Raji (cell line): ENCODE results near the gene APBA1.

ENCODE experiments used
- POLR2A ChIP-seq: IDR thresholded peaks from 2 replicates; pipeline ENCODE4 v1.6.1; 2011; ENCODE audit warnings: low read depth, low read length, control low read depth; ENCODE audit not compliant: insufficient read depth

The APBA1 gene

DNA sequence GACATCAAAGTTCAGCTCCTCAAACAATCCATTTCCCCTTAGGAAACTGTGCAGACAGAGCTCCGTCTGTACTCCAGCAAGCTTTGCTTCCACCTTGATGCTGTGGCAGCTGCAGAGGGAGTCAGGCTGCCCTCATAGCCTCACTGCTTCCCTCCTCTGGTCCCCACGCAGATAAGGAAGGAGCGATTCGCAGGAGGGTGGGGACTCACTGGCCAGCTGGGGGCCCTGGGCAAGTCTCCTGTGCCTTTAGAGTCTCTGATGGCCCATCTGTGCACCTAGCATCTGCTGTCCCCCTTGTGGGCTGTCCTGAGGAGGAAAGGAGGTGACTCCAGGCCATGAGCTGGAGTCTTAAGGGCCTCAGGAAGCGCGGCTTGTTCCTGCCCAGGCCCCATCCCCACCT, 225.7 kb downstream of the APBA1 start:
- no peak for TF ChIP-seq POLR2A

DNA sequence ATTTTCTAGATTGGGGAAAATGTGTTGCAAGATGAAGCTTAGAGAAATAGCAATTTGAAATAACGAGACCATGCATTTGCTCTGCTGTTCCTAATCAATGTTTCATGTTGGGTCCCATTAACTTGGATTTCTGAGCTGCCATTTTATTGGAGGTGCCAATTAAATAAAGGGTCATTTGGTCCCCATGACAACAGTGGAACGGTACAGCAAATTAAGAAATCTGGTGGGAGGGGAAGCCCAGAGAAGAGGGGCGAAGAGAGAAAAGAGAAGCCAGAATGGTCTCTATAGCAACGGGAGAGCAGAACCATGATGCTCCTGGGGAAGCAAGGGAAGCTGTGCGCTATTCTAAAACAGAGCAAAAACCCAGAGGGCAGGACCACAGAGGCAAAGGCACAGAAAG, 226.9 kb downstream of the APBA1 start:
- TF ChIP-seq POLR2A: no peak

DNA sequence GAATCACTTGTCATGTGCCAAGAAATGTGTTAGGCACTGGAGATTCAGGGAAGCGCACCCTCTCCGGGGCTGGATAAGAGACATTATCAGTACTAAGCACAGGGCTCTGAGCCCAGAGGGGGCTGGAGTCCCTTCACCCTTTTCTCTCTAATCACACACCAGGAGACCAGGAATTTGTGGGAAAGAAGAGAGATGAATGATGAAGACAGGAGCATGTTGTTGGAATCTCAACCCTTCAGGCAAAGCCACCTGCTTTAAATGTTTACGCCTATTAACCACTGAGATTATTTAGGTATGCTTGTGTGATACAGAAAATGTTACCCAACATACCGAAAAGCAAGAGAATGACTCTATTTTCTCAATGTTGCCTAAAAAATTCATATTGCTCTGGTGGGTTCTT, 227.4 kb downstream of the APBA1 start:
- no peak for TF ChIP-seq POLR2A

DNA sequence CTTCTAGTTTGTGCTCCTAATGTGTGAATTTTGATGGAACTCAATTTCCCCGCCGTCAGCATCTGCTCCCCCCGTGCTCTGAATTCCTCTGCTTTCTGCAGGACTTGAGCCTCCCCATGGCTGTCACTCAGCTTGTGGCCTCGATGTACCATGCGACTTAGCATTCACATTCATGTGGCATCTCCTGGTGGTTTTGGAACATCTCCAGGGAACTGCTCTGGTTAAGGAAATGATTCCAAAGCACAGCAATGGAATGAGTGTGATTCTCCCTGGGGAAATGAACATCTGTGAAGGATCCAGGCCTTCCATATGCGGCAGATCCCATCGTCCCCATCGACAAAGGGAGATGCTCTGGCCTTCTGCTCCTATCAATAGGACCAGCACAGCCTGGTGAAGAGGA, 228.2 kb downstream of the APBA1 start:
- TF ChIP-seq POLR2A: no peak

DNA sequence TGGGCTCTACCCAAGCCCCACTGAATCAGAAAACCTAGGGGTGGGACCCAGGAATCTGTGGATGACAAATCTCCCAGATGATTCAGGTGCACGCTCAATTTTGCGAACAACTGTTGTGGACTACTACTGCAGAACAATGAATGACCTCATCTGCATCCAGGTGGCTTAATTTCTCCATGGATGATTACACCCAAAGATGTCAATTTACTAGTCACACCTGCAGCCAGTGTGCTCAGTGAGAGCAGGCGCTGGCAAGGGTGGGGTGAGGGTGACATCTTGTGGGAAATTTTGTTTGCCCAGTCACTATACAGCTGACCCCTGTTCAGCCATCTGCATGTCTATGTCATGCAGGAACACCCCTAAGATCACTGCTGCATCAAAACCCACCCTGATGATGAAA, 229.0 kb downstream of the APBA1 start:
- TF ChIP-seq POLR2A: no peak

DNA sequence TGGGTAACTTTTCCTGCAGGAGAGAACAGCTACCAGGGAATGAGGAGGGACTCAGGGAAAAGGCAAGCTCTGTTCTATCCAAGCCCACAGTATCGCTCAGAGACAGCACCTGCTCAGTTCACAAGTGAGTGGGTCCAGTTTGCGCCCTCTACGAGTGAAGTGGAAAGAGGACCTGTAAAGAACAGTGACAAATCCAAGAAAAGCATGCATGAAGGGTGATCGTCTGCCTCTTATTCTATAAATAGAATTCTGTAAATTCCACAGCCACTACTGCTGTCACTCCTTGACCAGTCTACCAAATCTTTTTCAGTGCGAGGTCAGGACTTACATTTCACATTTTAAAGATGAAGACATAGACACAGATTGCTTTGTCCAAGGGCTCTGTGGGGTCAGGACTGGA, 229.7 kb downstream of the APBA1 start:
- TF ChIP-seq POLR2A: no peak

DNA sequence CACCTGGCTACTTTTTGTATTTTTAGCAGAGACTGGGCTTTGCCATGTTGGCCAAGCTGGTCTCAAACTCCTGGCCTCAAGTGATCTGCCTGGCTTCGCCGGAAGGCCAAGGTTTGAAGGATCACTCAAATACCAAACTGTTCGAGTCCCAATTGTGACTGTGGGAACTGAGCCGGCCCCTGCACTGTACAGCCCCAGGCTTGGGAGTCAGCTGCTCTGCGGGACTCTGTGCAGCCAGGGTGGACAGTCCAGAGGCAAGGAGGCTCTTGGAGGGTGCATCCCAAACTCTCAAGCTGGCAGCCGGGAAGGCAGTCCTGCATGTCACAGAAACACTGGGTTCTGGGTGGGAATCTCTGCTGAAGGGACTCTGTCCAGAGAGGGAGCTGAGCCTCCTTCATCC, 238.2 kb downstream of the APBA1 start:
- TF ChIP-seq POLR2A: no peak

DNA sequence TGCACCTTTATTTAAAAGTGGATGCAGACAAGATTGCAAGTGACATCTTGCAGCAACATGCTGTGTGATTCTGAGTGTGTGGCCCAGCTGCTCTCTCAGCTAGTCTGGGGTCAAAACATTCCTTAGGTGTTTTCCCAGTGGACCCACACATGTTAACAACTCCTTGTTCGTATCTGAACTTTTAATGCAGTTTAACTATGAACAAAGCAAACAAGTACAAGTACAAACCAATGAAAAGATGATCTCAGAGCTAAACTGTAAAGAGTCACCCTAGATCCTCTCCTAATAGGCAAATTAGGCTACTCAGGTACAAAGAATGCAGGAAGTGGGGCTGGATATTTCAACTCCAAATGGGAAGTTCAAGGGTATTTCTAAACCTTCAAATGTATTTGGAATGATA, 238.8 kb downstream of the APBA1 start:
- no peak for TF ChIP-seq POLR2A

DNA sequence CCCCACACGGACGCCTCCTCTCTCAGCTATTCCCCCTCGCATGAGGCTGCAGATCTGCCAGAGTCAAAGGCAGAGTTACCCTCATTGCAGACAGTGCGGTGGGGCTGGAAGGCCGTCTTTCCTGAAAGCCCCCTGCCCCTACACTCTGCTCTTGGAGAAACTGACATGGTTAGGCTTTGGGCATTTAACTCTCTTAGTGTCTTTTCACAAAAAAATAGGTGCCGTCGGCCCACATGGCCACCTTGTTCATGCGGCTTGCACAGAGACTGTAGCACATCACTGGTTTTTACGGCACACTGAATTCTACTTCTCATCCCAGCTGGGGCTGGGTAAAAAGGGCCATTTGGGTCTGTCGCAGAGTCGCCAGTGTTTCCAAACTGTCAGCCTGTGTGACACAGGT, 239.5 kb downstream of the APBA1 start:
- TF ChIP-seq POLR2A: no peak

DNA sequence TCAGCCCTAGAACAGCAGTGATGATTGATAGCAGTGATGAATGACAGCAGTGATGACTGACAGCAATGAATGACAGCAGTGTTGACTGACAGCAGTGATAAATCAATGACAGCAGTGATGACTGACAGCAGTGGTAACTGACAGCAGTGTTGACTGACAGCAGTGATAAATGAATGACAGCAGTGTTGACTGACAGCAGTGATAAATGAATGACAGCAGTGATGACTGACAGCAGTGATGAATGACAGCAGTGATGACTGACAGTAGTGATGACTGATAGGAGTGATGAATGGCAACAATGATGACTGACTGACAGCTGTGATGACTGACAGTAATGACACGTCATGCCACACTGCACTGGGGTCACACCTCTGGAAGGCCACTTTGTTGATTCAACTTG, 240.4 kb downstream of the APBA1 start:
- TF ChIP-seq POLR2A: no peak

DNA sequence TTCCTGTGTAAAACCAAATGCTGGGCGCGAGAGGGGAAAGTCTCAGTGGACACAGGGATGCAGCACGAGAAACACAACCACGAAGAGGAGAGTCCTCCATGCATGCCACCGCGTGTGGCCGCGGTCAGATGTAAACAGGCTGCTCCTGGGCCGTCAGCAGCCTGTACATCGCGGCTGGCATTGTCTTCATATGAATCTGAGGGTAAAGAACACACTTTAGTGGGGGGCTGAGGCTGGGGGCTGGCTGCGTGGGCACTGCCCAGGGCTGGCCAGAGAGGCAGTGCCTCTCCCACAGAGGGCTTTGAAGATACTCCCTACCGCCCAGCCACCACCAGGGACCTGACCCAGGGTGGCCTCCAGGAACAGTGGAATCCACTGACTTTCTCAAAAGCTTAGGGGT, 241.0 kb downstream of the APBA1 start:
- TF ChIP-seq POLR2A: no peak

DNA sequence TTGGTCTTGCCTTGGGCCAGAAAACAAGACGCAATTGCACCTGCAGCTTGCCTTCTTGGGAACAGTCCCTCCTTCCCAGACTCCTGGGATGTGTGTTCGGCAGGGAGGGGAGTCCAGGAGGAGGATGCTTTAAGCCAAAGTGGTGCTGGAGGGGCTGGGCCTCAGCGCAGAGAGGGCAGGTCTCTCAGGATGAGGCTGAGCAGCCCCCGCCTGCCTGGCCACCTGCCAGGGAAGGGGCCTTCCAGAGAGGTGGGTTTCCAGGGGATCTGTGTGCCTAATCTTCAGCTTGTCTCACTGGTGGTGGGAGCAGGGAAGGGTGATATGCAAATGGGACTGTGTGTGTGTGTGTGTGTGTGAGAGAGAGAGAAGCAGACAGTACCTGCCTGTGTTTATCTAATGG, 242.0 kb downstream of the APBA1 start:
- TF ChIP-seq POLR2A: no peak

DNA sequence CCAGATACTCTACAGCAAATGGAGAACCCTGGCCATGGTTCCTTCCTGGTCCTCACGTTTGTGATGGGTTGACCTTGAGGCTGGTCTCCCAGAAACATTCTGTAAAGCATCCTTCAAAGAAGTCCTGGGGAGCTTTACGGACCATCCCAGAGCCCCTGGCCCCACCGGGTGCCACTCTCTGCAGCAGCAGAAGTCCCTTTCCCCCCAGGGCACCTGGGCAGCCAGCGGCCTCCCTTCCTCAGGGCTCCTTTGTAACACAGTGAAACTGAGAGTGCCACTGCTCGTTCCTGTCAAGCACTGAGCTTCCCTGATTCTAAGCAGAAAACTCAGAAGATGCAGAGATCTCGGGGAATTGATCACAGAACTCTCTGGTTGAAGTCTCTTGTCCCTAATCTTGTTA, 242.9 kb downstream of the APBA1 start:
- no peak for TF ChIP-seq POLR2A

DNA sequence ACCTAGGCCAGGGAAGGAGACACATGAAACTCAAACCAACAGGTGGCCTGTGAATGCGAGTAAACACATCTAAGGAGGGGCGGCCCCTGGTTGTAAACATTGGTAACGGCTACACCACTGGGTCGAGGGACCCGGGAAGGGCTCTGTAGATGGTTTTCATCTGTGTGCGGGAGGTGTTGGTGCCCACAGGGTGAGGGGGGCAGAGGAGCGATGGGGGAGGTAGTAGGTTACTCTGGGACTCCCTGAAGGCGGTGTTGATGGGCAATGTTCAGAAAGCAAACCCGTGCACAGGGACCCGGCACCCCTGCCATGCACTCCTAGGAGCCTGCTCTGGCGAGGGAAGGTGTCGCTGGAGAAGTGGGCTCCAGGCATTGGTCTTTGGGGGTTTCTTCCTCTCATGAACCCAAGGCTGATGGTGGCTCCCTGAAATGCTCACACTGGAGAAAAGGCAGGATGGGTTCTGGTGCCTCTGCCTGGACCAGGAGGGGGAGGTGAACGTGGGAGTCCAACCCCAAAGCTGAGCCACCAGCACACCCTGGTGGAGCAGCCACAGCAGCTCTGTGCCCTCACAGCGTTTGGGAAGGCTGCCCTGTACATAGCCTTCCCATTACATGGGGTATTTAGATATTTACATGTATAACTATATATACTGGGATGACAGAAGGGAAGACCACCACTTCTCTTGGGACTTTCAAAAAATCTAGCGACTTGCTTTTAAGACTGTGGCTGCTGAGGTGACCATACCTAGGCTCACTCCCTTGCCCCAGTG, 244.0 kb downstream of the APBA1 start:
- no peak for TF ChIP-seq POLR2A

DNA sequence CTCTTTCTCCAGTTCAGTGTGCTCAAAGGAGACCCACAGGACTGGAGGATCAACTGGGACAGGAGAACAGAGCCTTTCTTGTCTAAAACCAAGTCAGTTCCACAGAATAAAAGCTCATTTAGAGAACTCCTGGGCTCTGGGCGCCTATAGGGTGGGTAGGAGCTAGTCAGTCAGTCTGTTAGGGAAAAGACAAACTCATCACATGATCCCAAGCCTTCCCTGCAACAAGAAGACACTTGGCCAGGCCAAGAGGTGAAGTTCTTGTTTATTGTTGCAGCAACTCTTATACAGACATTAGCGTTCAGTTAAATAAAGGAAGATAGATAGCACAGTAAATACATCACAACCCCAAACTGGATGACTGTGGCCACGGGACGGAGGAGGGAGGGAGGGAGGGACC, 244.9 kb downstream of the APBA1 start:
- TF ChIP-seq POLR2A: no peak

DNA sequence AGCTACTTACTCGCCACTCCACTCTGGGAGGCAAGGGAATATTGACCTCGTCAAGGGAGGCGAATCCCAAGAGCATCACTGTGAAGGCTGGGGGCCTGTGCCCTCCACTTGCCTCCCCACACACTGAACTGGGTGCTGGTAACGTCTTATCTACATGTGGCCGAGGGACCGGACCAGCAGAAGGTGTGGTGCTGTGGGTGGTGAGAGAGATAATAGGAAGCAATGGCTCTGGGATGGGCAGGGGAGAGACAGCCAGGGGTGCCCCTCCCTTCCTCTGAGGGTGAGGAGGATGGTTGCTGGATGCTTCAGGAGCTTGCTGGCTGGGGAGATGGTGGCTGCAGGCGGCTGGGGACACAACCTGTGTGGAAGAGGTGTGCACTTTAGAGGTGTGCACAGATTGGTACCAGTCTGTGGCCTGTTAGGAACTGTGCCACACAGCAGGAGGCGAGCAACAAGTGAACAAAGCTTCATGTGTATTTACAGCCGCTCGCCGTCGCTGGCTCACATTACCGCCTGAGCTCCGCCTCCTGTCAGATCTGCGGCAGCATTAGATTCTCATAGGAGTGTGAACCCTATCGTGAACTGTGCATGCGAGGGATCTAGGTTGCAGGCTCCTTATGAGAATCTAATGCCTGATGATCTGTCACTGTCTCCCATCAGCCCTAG, 246.9 kb downstream of the APBA1 start:
- no peak for TF ChIP-seq POLR2A
